ENCODE measurements around the gene PJVK.

PJVK gene

GRCh38 chr2:178478130-178478438 is 26.9 kb downstream of the PJVK start:
- no peak for TF ChIP-seq JUND (IDR thresholded peaks at IDR 0.05; ENCODE audit: low read depth)
- in situ Hi-C loops (cut with HindIII; ENCODE audit: low pct_unique_long_range_greater_than_20kb, low sequenced_read_pairs): no loop called here
- DNase-seq (ENCODE audit: low read depth in 1 of 2, low spot score in 1 of 2): no peak

- TF ChIP-seq JUND (IDR thresholded peaks at IDR 0.05; ENCODE audit: low read depth): no peak
- in situ Hi-C loops (cut with HindIII; ENCODE audit: low pct_unique_long_range_greater_than_20kb, low sequenced_read_pairs): no loop called here
Measured at GRCh38 chr2:178478439-178479274, 27.5 kb downstream of the PJVK start, which contains the start of gene FKBP7. Gene FKBP7, minus strand, starts transcription at chr2:178478600. Its CDS starts 101 bp downstream, at chr2:178478499.

GRCh38 chr2:178479275-178479616 is 28.1 kb downstream of the PJVK start:
- TF ChIP-seq JUND (IDR thresholded peaks at IDR 0.05; ENCODE audit: low read depth): no peak
- in situ Hi-C loops (cut with HindIII; ENCODE audit: low pct_unique_long_range_greater_than_20kb, low sequenced_read_pairs): no loop called here
- DNase-seq (ENCODE audit: low read depth in 1 of 2, low spot score in 1 of 2): no peak

More at GRCh38 chr2:178478439-178479274, 27.5 kb downstream of the PJVK start, which contains the start of gene FKBP7:
- DNase-seq (ENCODE audit: low read depth in 1 of 2, low spot score in 1 of 2): peak; percentile 48 to 80

- in situ Hi-C loops (cut with HindIII; ENCODE audit: low pct_unique_long_range_greater_than_20kb, low sequenced_read_pairs): no loop called here
- no peak for DNase-seq (ENCODE audit: low read depth in 1 of 2, low spot score in 1 of 2)
- TF ChIP-seq JUND (IDR thresholded peaks at IDR 0.05; ENCODE audit: low read depth): no peak
Measured at GRCh38 chr2:178479758-178480226, 28.6 kb downstream of the PJVK start.

GRCh38 chr2:178480227-178481181 is 29.3 kb downstream of the PJVK start, which contains the start of gene PLEKHA3:
Gene PLEKHA3, plus strand, starts transcription at chr2:178480457. Its CDS starts 413 bp downstream, at chr2:178480870.
- in situ Hi-C loops (cut with HindIII; ENCODE audit: low pct_unique_long_range_greater_than_20kb, low sequenced_read_pairs): no loop called here
- TF ChIP-seq JUND (IDR thresholded peaks at IDR 0.05; ENCODE audit: low read depth): no peak
- DNase-seq (ENCODE audit: low read depth in 1 of 2, low spot score in 1 of 2): peak; percentile 80 to 90

GRCh38 chr2:178482437-178482836 is 31.3 kb downstream of the PJVK start:
- in situ Hi-C loops (cut with HindIII; ENCODE audit: low pct_unique_long_range_greater_than_20kb, low sequenced_read_pairs): no loop called here
- TF ChIP-seq JUND (IDR thresholded peaks at IDR 0.05; ENCODE audit: low read depth): no peak
- no peak for DNase-seq (ENCODE audit: low read depth in 1 of 2, low spot score in 1 of 2)

GRCh38 chr2:178484245-178485041 is 33.3 kb downstream of the PJVK start:
- in situ Hi-C loops (cut with HindIII; ENCODE audit: low pct_unique_long_range_greater_than_20kb, low sequenced_read_pairs): no loop called here
- no peak for TF ChIP-seq JUND (IDR thresholded peaks at IDR 0.05; ENCODE audit: low read depth)
- DNase-seq (ENCODE audit: low read depth in 1 of 2, low spot score in 1 of 2): no peak

- TF ChIP-seq JUND (IDR thresholded peaks at IDR 0.05; ENCODE audit: low read depth): no peak
- in situ Hi-C loops (cut with HindIII; ENCODE audit: low pct_unique_long_range_greater_than_20kb, low sequenced_read_pairs): no loop called here
- no peak for DNase-seq (ENCODE audit: low read depth in 1 of 2, low spot score in 1 of 2)
Measured at GRCh38 chr2:178485356-178485755, 34.2 kb downstream of the PJVK start.

GRCh38 chr2:178491612-178492011 is 40.4 kb downstream of the PJVK start:
- no peak for TF ChIP-seq JUND (IDR thresholded peaks at IDR 0.05; ENCODE audit: low read depth)
- no peak for DNase-seq (ENCODE audit: low read depth in 1 of 2, low spot score in 1 of 2)
- in situ Hi-C loops (cut with HindIII; ENCODE audit: low pct_unique_long_range_greater_than_20kb, low sequenced_read_pairs): no loop called here

- in situ Hi-C loops (cut with HindIII; ENCODE audit: low pct_unique_long_range_greater_than_20kb, low sequenced_read_pairs): no loop called here
- no peak for TF ChIP-seq JUND (IDR thresholded peaks at IDR 0.05; ENCODE audit: low read depth)
- no peak for DNase-seq (ENCODE audit: low read depth in 1 of 2, low spot score in 1 of 2)
Measured at GRCh38 chr2:178496049-178496448, 44.9 kb downstream of the PJVK start.

GRCh38 chr2:178498137-178498536 is 47.0 kb downstream of the PJVK start:
- in situ Hi-C loops (cut with HindIII; ENCODE audit: low pct_unique_long_range_greater_than_20kb, low sequenced_read_pairs): no loop called here
- no peak for TF ChIP-seq JUND (IDR thresholded peaks at IDR 0.05; ENCODE audit: low read depth)
- no peak for DNase-seq (ENCODE audit: low read depth in 1 of 2, low spot score in 1 of 2)

- DNase-seq (ENCODE audit: low read depth in 1 of 2, low spot score in 1 of 2): no peak
- in situ Hi-C loops (cut with HindIII; ENCODE audit: low pct_unique_long_range_greater_than_20kb, low sequenced_read_pairs): no loop called here
- TF ChIP-seq JUND (IDR thresholded peaks at IDR 0.05; ENCODE audit: low read depth): no peak
Measured at GRCh38 chr2:178499640-178500039, 48.5 kb downstream of the PJVK start.
